UCSD-AML1 (cell line): ENCODE measurements around the gene INF2.
"Not testable (repeated sequence)": the region's sequence is repeated elsewhere in the genome, so short reads cannot be mapped to it uniquely, and the experiment has no call there.

ENCODE experiments used
- DNase-seq: peaks from one replicate; lab custom pipeline; 2025; ENCODE audit not compliant: unreplicated experiment; lab: John Stamatoyannopoulos, UW

The INF2 gene

DNA sequence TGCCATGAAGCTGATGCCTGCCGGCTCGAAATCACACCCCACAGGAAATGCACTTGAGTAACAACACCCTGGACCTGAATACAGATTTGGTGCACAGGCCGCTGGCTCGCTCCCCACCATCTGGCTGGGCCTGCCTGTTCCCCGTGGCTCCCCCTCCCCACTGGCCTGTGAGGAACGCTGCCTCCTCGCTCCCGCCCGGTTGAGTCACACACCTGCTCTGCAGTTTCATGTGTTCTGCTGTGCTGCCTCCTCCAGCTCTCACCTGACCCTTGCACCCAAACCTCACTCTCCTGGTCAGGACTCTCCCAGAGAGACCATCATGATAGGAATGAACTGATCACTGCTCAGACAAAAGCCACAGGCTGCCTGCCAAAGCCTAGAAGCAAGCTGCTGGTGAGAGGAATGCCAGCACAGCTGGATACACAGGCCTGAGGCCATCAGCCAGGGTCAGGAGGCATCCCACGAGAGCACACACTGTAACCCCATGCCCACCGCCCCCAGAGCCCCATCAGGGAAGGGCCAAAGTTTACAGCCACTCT lies 59.8 kb downstream of the INF2 start:
- no peak for DNase-seq

DNA sequence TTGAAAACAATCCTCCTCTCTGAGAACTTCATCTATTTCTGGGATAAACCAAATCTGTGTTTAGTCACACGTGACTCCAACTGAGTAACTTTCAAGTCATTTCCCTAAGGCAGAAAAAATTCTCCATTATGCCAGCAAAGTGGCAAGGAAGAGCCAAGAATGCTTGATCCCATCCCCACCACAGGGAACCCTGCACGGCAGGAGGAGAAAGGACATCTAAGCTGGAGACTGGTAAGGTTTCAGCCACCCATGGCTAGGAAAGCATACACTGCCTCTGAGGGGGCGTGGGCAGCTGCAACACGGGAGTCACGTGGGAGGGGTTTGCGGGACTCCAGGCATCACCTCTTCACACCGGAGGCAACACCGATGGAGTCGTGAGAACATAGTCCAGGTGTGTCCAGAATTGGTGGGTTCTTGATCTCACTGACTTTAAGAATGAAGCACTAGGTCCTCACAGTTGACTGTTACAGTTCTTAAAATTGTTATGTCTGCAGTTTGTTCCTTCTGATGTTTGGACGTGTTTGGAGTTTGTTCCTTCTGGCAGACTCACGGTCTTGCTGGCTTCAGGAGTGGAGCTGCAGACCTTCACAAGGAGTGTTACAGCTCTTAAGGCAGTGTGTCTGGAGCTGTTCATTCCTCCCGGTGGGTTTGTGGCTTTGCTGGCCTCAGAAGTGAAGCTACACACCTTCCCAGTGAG lies 60.8 kb downstream of the INF2 start:
- DNase-seq, result no peak

DNA sequence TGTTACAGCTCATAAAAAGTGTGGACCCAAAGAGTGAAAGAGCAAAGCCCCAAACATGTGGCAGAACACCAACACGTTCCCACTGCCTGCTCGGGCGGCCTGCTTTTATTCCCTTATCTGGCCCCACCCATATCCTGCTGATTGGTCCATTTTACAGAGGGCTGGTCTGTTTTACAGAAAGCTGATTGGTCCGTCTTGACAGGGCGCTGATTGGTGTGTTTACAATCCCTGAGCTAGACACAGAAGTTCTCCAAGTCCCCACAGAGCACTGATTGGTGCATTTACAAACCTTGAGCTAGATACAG lies 61.3 kb downstream of the INF2 start:
- not testable (repeated sequence) for DNase-seq

DNA sequence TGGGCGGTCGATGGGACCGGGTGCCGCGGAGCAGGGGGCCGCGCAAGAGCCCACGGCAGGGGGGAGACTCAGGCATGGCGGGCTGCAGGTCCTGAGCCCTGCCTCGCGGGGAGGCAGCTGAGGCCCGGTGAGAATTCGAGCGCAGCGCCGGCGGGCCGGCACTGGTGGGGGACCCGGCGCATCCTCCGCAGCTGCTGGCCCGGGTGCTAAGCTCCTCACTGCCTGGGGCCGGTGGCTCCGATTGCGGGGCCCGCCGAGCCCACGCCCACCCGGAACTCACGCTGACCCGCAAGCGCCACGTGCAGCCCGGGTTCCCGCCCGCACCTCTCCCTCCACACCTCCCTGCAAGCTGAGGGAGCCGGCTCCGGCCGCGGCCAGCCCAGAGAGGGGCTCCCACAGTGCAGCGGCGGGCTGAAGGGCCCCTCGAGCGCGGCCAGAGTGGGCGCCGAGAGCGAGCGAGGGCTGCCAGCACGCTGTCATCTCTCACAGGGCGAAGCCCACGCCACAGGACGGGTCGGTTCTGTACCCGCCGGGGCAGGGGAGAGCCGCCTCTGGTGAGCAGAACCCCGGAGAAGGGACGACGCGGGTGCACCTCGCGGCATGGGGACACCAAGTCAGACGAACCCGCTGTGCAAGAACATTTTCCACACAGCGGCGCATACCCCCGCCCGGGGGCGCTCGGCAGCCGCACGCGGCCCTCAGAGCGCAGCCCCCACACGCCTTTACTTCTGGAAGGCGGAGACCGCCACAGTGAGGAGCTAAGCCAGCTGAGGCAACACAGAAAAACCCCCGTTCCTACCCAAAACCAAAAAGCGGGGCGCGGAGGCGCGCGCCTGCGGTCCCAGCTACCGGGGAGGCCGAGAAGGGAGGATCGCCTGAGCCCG lies 62.4 kb downstream of the INF2 start:
- DNase-seq, result no peak

DNA sequence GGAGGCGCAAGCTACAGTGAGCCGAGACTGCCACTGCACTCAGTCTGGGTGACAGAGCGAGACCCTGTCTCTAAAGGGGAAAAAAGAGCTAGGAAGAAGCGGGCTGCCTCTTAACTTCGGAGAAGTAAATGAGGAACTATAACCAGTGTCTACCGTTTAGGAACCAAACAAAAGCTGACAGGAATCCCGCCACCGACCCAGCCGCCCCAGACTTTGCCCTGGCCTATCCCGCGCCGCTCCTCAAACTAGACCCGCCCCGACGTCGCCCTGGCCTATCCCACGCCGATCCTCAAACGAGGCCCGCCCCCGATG lies 63.0 kb downstream of the INF2 start:
- no peak for DNase-seq

DNA sequence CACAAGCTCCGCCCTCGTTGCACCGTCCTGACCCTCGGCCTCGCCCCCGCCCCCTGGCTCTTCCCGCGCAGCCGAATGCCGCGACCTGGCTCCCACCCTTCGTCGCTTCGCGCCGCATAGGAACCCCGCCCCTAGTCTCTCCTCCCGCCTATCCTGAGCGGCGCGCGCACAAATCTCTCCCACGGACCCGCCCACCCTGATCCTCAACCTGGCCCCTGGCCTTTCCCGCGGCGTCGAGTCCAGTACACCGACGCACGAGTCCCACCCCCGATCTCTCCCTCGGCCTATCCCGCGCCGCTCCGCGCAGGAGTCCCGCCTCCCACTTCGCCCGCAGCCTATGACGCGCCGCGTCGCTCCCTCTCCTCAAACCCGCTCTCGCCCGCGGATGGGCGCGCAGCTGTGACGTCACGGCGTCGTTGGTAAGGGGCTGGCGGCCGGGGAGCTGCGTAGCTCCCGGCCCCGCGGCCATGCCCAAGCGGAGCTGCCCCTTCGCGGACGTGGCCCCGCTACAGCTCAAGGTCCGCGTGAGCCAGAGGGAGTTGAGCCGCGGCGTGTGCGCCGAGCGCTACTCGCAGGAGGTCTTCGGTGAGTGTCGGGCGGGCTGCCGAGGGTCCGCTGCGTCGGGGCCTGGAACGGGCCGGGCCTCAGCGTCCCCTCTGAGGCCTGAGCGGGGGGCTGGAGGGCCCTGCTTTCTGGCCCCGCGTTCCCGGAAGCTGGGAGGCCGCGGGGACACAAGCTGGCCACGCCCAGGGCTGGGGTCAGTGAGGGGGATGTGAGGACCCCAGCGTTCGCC lies 63.5 kb downstream of the INF2 start, which contains the start of gene SIVA1:
TSS of gene SIVA1 (plus strand) at position 413 of the 793 bp plus-strand sequence. CDS start at position 468, 55 bp downstream.
- DNase-seq, result peak; percentile 100

DNA sequence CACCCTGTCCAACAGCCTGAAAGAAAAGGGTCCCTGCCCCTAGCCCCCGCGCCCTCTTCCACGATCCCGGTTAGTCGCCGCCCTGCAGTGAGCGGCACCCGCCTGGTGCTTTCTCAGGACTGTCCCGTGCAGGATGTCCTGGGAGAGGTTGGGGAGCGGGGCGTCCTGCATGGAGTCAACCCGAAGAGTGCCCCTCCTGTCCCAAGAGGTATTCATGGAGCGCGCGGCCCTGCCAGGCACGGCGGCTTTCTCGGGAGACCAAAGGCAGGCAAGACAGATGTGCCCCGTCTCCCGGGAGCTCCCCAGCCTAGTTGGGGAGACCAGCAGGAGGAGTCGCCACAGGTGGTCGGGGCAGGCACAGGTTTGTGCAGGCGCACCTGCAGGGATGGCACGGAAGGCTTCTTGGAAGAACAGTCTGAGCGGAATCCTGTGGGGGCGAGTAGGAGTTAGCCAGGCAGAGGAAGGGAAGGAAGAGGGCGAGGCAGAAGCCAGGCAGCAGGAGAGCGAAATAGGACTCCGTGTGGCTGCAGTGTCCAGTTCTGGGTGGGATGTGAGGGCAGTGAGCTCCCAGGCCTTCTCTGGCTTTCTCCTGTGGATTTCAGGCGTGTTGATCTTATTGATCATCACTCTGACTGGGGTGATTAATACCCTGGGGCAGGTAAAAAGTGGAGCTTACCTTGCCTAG lies 64.3 kb downstream of the INF2 start:
- DNase-seq, result no peak

DNA sequence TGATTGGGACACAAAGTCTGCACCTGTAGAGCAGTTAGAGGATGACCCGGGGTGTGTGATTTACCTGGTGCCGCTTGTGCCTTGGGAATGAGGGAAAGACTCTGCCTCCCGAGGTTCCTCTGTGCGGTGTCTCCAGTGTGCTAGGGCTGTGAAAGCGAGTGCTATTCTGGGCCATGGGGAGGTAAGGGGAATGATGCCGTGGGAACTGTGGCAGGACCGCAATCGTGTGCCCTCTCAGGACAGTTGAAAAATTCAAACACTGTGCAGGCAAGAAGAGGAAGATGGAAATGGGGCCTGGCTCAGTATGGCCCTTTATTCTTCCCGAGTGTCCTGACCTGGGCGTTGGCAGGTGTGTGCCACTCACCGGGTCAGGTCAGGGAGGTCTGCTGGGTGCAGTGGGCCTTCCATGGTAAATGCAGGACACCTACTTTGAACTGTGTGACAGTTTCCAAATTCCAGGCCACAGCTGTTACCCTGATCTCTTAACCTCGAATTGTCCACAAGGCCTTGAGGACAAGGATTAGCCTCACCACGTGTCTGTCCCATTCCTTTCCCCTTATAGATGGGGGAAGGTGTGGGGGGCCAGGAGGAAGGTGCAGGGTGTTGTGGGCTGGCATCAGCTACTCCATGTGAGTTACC lies 64.9 kb downstream of the INF2 start:
- DNase-seq, result no peak

DNA sequence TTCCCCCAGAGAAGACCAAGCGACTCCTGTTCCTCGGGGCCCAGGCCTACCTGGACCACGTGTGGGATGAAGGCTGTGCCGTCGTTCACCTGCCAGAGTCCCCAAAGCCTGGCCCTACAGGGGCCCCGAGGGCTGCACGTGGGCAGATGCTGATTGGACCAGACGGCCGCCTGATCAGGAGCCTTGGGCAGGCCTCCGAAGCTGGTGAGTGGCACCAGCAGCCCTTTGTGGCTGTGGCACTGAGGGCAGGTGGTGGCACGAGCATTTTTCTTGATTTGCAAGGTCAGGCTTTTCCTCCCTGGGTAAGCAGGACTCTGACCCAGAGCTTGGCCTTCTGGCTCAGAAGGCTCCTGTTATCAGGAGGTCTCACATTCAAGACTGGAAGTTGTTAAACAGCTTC lies 66.2 kb downstream of the INF2 start:
- no peak for DNase-seq

DNA sequence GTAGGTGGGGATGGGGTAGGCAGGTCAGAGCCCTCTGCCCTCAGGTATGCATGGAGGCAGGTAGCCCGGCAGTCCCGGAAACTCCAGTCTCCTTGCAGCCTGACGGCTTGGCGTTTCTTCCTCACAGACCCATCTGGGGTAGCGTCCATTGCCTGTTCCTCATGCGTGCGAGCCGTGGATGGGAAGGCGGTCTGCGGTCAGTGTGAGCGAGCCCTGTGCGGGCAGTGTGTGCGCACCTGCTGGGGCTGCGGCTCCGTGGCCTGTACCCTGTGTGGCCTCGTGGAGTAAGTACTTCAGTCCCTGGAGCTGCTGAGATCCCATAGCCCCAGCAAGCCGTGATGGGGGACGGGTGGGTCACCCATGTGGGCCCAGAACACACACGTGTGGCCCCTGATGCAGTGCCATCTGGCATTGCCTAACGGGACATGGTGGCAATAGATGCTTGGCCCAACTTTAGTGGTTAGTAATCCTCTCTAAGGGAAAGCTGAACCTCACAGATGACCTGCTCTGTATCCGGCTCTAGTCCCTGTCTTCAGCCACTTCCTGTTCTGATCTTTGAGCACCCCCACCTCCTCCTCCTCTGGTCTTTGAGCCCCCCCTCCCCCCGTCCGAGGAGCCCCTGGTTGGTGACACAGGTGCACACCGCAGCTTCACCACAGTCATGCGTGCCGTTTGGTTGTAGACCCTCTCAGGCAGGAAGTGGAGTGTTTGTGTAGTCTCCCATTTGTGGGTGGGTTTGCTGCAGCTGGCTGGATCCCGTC lies 67.2 kb downstream of the INF2 start:
- DNase-seq, result no peak

DNA sequence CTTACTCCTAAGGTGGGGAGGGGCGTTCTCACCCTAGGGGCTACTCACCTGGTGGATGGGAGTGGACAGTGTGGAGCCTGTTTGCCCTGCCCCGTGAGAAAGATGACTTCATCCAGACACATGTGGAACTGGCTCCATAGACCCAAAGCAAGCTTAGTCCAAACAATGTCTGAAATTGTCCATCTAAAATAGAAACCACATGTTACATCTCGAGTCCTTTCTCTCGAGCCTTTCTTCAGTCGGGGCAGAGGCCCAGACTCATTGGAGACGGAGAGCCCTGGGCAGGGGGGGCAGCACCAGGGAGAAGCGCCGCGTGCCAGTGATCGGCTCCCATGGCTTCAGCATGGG lies 67.8 kb downstream of the INF2 start:
- no peak for DNase-seq

DNA sequence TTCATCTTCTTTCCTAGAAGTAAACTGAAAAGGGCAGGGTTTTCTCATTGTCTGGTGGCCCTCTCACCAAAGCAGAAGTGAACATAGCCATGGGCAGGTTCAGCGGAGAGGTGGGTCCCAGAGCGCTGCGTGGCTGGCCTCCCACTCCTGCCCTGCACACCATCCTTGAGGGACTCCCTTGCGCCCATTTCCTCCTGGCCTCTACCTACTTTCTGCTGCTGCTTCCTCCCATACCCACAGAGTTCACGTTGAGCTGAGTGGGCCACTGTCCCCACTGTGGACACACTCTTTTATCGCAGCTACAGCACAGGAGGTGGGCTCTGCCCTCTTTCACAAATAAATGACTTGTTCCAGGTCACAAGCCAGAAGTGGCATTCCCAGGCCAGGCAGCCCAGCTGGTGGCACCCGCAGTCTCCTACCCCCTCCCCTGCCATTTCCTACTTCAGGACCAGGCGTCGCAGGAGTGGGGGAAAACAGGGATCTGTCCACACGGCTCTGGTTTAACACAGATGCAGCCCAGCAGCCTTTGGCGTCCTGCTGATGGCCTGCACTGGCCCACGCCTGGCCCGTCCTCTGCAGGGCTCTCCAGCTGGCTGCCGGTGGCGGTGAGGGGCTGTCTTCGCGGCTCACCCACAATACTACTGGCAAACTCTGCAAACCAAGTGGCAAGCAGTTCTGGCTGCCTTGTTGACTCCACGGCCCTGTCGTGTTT lies 68.4 kb downstream of the INF2 start:
- no peak for DNase-seq

DNA sequence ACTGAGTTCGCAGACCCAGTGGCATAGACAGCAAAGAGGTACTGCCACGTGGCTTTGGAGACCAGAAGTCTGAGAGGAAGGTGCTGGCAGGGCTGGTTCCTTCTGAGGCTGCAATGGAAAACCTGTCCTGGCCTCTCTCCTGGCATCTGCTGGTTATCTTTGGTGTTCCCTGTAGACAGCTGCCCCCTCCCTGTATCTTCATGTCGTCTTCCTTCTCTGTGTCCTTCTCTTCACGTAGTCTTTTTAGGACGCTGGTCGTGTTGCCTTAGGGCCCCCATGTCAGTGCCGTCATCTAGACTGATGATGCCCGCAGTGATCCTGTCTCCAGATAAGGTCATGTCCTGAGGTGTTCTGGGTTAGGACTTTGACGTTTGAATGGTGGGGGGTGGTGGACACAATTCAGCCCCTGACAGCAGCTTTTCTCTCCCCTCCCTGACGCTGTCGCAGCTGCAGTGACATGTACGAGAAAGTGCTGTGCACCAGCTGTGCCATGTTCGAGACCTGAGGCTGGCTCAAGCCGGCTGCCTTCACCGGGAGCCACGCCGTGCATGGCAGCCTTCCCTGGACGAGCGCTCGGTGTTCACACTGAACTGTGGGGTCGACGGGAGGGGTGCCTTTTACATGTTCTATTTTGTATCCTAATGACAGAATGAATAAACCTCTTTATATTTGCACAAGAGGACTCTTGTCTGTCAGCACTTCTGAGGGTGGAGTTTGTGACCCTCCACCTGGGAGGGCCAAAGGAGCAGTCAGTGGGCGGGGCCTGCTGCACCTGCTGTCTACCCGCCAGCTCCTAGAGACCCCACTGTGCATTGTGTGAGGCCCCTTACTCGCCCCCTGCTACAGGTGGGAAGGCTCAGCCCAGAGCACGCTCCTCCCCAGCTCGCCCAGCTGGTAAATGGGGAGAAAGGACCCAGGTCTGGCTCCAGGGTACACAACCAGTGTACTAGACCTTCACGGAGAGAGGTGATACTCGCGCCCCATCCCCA lies 69.9 kb downstream of the INF2 start:
- no peak for DNase-seq

DNA sequence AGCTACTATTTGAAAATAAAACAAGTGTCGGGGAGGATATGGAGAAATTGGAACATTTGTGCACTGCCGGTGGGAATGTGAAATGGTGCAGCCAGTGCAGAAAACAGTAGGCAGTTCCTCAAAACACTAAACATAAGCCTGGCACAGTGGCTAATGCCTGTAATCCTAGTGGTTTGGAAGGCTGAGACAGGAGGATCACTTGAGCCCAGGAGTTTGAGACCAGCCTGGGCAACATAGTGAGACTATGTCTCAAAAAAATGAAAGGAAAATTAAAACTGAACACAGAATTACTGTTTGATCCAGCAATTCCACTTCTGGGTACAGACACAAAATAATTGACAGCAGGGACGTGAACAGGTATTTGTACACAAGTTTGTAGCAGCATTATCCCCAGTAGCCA lies 76.1 kb downstream of the INF2 start:
- DNase-seq, result no peak

DNA sequence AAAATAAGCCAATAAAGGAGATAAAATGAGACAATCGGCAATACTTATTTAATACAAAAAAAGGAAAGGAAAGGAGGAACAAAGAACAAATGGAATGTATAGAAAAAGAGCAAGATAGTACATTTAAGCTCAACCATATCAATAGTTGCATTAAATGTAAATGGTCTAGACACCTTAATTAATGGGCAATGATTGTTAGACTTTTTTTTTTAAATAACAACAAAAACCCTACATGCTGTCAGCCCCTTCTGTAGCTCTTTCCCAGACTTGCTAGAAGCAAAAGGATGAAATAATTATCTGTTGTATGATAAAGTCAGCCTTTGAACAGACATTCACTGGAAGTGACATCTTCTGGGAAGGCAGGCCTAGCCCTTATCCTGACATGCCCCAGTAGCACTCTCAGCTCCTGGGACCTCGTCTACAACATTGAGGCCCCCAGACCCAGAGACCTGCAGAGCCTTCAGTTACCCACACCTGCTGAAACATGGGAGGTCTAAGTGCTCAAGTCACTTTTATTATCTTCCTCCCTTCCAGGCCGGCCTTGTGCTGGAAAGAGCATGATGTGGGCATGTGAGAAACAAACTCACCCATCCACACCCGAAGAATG lies 76.9 kb downstream of the INF2 start:
- no peak for DNase-seq

DNA sequence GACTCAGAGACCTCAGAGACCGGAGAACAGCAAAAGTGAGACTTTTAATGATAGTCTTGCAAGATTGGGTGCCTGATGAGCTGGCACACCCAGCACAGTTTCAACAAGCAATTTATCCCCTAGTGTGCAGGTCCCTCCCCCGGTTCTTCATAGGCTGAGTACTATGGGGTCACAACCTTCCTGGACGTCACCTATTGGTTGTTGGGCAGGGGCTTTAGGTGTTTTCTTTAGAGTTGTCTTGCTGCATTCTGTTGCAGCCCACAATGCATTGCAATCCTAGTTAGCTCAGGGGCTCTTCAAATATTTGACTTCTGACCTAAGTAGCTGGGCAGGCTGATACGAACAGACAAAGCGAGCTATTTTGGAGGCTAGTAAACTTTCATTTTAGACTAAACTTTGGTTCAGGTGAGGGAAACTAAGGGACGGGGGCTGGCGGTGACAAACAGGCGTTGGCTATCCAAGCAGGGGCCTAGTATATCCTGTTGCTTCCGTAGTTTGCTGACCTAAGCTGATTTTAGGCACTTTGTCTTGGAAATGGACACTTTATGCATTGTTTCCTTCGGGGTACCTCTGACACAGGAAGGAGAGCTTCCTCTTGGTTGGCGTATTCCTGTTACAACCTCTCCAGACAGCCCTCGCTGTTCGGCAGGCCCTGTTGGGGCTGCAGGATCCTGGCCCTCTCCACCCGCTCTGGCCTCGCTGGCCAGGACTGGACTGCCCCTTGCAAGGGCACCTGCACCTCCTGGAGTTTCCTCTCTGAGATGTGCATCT lies 77.6 kb downstream of the INF2 start:
- DNase-seq, result no peak

DNA sequence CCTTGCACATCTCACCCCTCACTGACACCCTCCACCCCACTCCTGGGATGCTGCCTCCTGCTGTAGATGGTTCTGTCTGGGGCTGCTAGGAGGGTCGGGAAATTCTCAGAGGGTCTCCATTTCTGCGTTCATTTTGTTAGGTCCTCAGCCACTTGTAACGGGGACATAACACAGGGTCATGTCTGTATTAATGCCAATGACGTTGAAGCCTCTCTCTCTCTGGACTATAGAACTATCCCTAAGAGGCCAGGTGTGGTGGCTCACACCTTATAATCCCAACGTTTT lies 78.2 kb downstream of the INF2 start:
- no peak for DNase-seq
